NCI-H82 treated with DMSO at 0.1 percent for 48 hours (cell line): ENCODE measurements around the gene GTF2H2C_2.
"Not testable (repeated sequence)": the region's sequence is repeated elsewhere in the genome, so short reads cannot be mapped to it uniquely, and the experiment has no call there.

Experiments
- DNase-seq: peaks from one replicate; lab custom pipeline; 2025; ENCODE audit not compliant: unreplicated experiment; lab: John Stamatoyannopoulos, UW

Gene GTF2H2C_2

GRCh38 chr5:70415117-70415516, at the start of gene GTF2H2C_2:
GTF2H2C_2 (plus strand) TSS chr5:70415368.
- not testable (repeated sequence) for DNase-seq

- not testable (repeated sequence) for DNase-seq
Observed at GRCh38 chr5:70400984-70401686, 14.0 kb upstream of the GTF2H2C_2 start.

GRCh38 chr5:70421322-70421721, 6.2 kb downstream of the GTF2H2C_2 start:
- DNase-seq: not testable (repeated sequence)

GRCh38 chr5:70423215-70423614, 8.0 kb downstream of the GTF2H2C_2 start:
- DNase-seq: not testable (repeated sequence)

- DNase-seq: not testable (repeated sequence)
Observed at GRCh38 chr5:70438518-70438917, 23.4 kb downstream of the GTF2H2C_2 start.

GRCh38 chr5:70449565-70449964, 34.4 kb downstream of the GTF2H2C_2 start:
- DNase-seq: not testable (repeated sequence)

- not testable (repeated sequence) for DNase-seq
Observed at GRCh38 chr5:70451249-70451984, 36.2 kb downstream of the GTF2H2C_2 start.

GRCh38 chr5:70457093-70457492, 41.9 kb downstream of the GTF2H2C_2 start:
- DNase-seq: not testable (repeated sequence)

GRCh38 chr5:70459188-70459587, 44.0 kb downstream of the GTF2H2C_2 start:
- DNase-seq: not testable (repeated sequence)

GRCh38 chr5:70461984-70462383, 46.8 kb downstream of the GTF2H2C_2 start:
- DNase-seq: not testable (repeated sequence)

GRCh38 chr5:70464019-70464637, 49.0 kb downstream of the GTF2H2C_2 start:
- DNase-seq: not testable (repeated sequence)

- DNase-seq: not testable (repeated sequence)
Observed at GRCh38 chr5:70469926-70470509, 54.9 kb downstream of the GTF2H2C_2 start.
